H1 (cell line): ENCODE results near the gene SPINT1. TPM values are rescaled to one million over a fixed set of nuclear protein-coding genes. Genes with fewer than 3 reads are reported as not detected.

Experiments used
- ASH2L ChIP-seq: fragments of 200-600, 300-600 bp; sonication (generic); IDR thresholded peaks from one replicate; pipeline ENCODE4 v1.7.1; 2017; ENCODE audit warnings: low read length
- BRCA1 ChIP-seq: IDR thresholded peaks from 2 replicates; pipeline ENCODE4 v1.6.1; 2012; ENCODE audit warnings: low read depth, low read length, improper control_type of control experiment
- CBX5 ChIP-seq: fragments of 300-800, 300-1000 bp; sonication (generic); IDR thresholded peaks from 2 replicates; pipeline ENCODE4 v1.7.1; 2016; ENCODE audit warnings: antibody characterized with exemption, low read length, low read depth
- HDAC6 ChIP-seq: IDR thresholded peaks from one replicate; pipeline ENCODE4 v1.7.1; 2012; ENCODE audit warnings: low read depth, mild to moderate bottlenecking, inconsistent platforms, low read length, moderate library complexity
- JUND ChIP-seq: IDR thresholded peaks from 2 replicates; pipeline ENCODE4 v1.6.1; 2011; ENCODE audit warnings: mild to moderate bottlenecking, improper control_type of control experiment, low read length
- KDM5A ChIP-seq: fragments of 200-600 bp; IDR thresholded peaks from 2 replicates; pipeline ENCODE4 v1.7.1; 2012; ENCODE audit warnings: mild to moderate bottlenecking, low read length, inconsistent platforms, mixed read lengths
- POLR2AphosphoS5 ChIP-seq: IDR thresholded peaks from 2 replicates; pipeline ENCODE4 v1.6.1; 2011; ENCODE audit warnings: low read depth, low read length
- RAD21 ChIP-seq, 2 experiments: IDR thresholded peaks in 1 of 2; conservative IDR thresholded peaks in 1 of 2; 2 replicates each; pipeline ENCODE4 v1.6.1; 2011; ENCODE audit warnings: low read depth in 2 of 2, low read length in 2 of 2, improper control_type of control experiment in 1 of 2, inconsistent platforms in 1 of 2, mild to moderate bottlenecking in 1 of 2, moderate library complexity in 1 of 2
- SIN3A ChIP-seq, 2 experiments: IDR thresholded peaks in 1 of 2; conservative IDR thresholded peaks in 1 of 2; 2 replicates each; pipeline ENCODE4 v1.6.1; 2011 to 2012; ENCODE audit warnings: low read length in 2 of 2, improper control_type of control experiment in 1 of 2, low read depth in 1 of 2, mild to moderate bottlenecking in 1 of 2
- SIX5 ChIP-seq: IDR thresholded peaks from 2 replicates; pipeline ENCODE4 v1.6.1; 2011; ENCODE audit warnings: mild to moderate bottlenecking, low read depth, low read length
- SRF ChIP-seq: IDR thresholded peaks from 2 replicates; pipeline ENCODE4 v1.6.1; 2011; ENCODE audit warnings: mild to moderate bottlenecking, low read depth, low read length, moderate library complexity
- YY1 ChIP-seq: IDR thresholded peaks from 2 replicates; pipeline ENCODE4 v1.6.1; 2011; ENCODE audit warnings: low read depth, mild to moderate bottlenecking, low read length
- polyA plus RNA-seq, 7 experiments: library from polyadenylated mRNA; depleted of rRNA in 3 of 7; stranded (reverse) in 5 of 7; unstranded in 2 of 7; fragments of >200 nt in 5 of 7; fragments of 200-250 nt in 2 of 7; gene quantifications; 1 replicate in 5 of 7; 2 replicates in 1 of 7; 4 replicates in 1 of 7; pipeline versions ENCODE4 v1.2.1 to v1.2.3, GENCODE V29; 2011 to 2013; ENCODE audit warnings: missing spikeins in 2 of 7, mixed read lengths in 2 of 7
- total RNA-seq: library from RNA; stranded (reverse); fragmentation: NEBNext Ultra II Directional; extraction: Animal tissue kit (Norgen Biotek cat#: 25700); gene quantifications from 2 replicates; pipeline ENCODE4 v1.2.1, GENCODE V29; 2021

SPINT1 gene
- total and polyA plus RNA-seq, 2 of the 8 experiments (the other 6 are each of a cell fraction or from before 2014, with no cell fraction given): 117 to 155 TPM

GRCh38 chr15:40807028-40807887 lies 36.6 kb upstream of the SPINT1 start, which contains the start of the genes DNAJC17 and ZFYVE19 (continued):
- TF ChIP-seq JUND: 0 out of 2 replicates have a peak, but pooled peaks have one; percentile 2
- no peak for TF ChIP-seq HDAC6
- peak; percentile 61 for TF ChIP-seq YY1
- no peak for TF ChIP-seq SRF
- TF ChIP-seq POLR2AphosphoS5: 0 out of 2 replicates have a peak, but pooled peaks have one; percentile 7
- peak; percentile 95 for TF ChIP-seq SIX5
- no peak for TF ChIP-seq BRCA1
- TF ChIP-seq SIN3A (conservative IDR thresholded peaks at IDR 0.05 in 1 of 2, IDR thresholded peaks at IDR 0.05 in 1 of 2; ENCODE audit: low read depth in 1 of 2, low read length in 2 of 2): peak in 1 of 2 experiments; percentile 91; a peak in 2 of 4 replicates
- no peak for TF ChIP-seq RAD21 (IDR thresholded peaks at IDR 0.05 in 1 of 2, conservative IDR thresholded peaks at IDR 0.05 in 1 of 2; ENCODE audit: low read depth in 2 of 2, low read length in 2 of 2)
- TF ChIP-seq KDM5A: no peak; the same call in 1 of the 2 replicates
- peak; percentile 81 for TF ChIP-seq ASH2L
- TF ChIP-seq CBX5: no peak
